Duodenal mucosa (tissue), 2 donors: ENCODE measurements around the gene NFYB.
"Not testable (repeated sequence)": the region's sequence is repeated elsewhere in the genome, so short reads cannot be mapped to it uniquely, and the experiment has no call there.

Experiments
- H3K27ac ChIP-seq: one replicate; pipeline ENCODE4 v1.7.0; 2013; ENCODE audit warnings: low read depth, low read length
- H3K27me3 ChIP-seq, 2 donors: one replicate each; pipeline ENCODE4 v1.7.0; 2013; ENCODE audit warnings: low read length in 2 of 2, control low read depth in 1 of 2; ENCODE audit not compliant: insufficient read depth in 2 of 2, control insufficient read depth in 1 of 2
- H3K36me3 ChIP-seq, 2 donors: one replicate each; pipeline ENCODE4 v1.7.0; 2013; ENCODE audit warnings: low read length in 2 of 2, control low read depth in 1 of 2; ENCODE audit not compliant: insufficient read depth in 2 of 2, control insufficient read depth in 1 of 2
- H3K4me1 ChIP-seq, 2 donors: one replicate each; pipeline ENCODE4 v1.7.0; 2013; ENCODE audit warnings: low read length in 2 of 2, control low read depth in 1 of 2; ENCODE audit not compliant: insufficient read depth in 2 of 2, control insufficient read depth in 1 of 2
- H3K4me3 ChIP-seq, 2 donors: one replicate each; pipeline ENCODE4 v1.7.0; 2013; ENCODE audit warnings: low read length in 2 of 2, low read depth in 1 of 2
- H3K9ac ChIP-seq, 2 donors: one replicate each; pipeline ENCODE4 v1.7.0; 2013; ENCODE audit warnings: low read length in 2 of 2, low read depth in 1 of 2
- H3K9me3 ChIP-seq, 2 donors: one replicate each; pipeline ENCODE4 v1.7.0; 2013; ENCODE audit warnings: low read length in 2 of 2, control low read depth in 1 of 2; ENCODE audit not compliant: control insufficient read depth in 1 of 2

The NFYB gene

GRCh38 chr12:104163028-104163427 lies 25.0 kb upstream of the NFYB start:
- H3K4me1 ChIP-seq, H3K27ac ChIP-seq, H3K4me3 ChIP-seq: not testable (repeated sequence)

DNA sequence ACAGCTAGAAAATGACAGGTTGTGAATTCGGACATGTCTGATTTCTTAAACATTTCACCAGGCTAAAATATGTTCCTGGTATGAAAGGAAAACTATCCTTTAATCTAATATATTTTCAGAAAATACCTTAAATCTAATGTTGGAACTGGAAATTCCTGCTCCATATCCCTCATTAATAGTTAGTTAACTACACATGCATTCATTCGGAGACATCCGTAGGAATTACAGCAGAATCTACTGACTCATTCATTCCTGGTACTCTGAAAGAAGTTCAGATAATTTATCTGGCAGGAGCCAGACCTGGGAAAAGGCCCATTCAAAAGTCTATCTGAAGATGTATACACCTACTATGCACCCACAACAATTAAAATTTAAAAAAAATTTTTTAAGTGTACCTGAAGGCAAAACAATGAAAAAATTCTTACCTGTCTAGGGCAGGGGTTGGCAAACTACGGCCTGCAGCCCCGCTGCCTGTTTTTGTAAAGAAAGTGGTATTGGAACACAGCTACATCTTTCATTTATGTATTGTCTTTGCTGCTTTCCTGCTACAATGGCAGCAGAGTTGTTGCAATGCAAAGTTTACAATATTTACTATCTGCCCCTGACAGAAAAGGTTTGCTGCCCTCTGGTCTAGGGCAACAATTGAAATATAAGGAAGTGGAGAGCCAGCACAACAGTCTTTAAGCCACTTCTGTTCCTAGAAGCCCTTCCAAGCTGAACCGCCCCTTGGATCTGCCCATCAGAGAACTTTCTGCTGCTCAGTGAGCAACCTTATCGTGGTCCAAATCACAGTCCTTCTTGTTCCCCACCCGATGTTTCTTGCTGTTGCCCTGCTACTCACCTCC lies 17.9 kb upstream of the NFYB start:
- Histone ChIP-seq H3K4me3 (no peak overlapping the region), H3K27ac (no peak overlapping the region), H3K27me3 (no peaks in the 10 kb centered on the region), H3K9me3 (no peaks in the 10 kb centered on the region), H3K36me3 (no peaks in the 10 kb centered on the region), H3K4me1 (no peaks in the 10 kb centered on the region), H3K9ac (no peak overlapping the region)

More at GRCh38 chr12:104163028-104163427, 25.0 kb upstream of the NFYB start:
- not testable (repeated sequence) for H3K9ac ChIP-seq, H3K27me3 ChIP-seq, H3K36me3 ChIP-seq, H3K9me3 ChIP-seq

GRCh38 chr12:104154806-104155205 lies 16.8 kb upstream of the NFYB start:
- H3K4me3 ChIP-seq = no peak overlapping the region

DNA sequence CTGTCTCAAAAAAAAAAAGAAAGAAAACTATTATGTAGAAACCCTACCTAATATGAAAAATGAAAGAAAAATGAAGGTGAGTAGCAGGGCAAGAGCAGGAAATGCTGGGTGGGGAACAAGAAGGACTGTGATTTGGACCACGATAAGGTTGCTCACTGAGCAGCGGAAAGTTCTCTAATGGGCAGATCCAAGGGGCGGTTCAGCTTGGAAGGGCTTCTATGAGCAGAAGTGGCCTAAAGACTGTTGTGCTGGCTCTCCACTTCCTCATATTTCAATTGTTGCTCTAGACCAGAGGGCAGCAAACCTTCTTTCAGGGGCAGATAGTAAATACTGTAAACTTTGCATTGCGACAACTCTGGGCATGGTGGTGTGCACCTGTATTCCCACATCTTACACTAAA lies 16.3 kb upstream of the NFYB start:
- no peak overlapping the region for H3K27ac ChIP-seq
- no peaks in the 10 kb centered on the region for H3K4me1 ChIP-seq
- no peak overlapping the region for H3K9ac ChIP-seq
- H3K4me3 ChIP-seq = no peak overlapping the region
- no peaks in the 10 kb centered on the region for H3K27me3 ChIP-seq
- H3K36me3 ChIP-seq = no peaks in the 10 kb centered on the region
- no peaks in the 10 kb centered on the region for H3K9me3 ChIP-seq

More at GRCh38 chr12:104154806-104155205, 16.8 kb upstream of the NFYB start:
- no peaks in the 10 kb centered on the region for H3K9me3 ChIP-seq
- H3K27me3 ChIP-seq = no peaks in the 10 kb centered on the region
- H3K9ac ChIP-seq = no peak overlapping the region
- no peaks in the 10 kb centered on the region for H3K36me3 ChIP-seq
- no peaks in the 10 kb centered on the region for H3K4me1 ChIP-seq
- no peak overlapping the region for H3K27ac ChIP-seq

DNA sequence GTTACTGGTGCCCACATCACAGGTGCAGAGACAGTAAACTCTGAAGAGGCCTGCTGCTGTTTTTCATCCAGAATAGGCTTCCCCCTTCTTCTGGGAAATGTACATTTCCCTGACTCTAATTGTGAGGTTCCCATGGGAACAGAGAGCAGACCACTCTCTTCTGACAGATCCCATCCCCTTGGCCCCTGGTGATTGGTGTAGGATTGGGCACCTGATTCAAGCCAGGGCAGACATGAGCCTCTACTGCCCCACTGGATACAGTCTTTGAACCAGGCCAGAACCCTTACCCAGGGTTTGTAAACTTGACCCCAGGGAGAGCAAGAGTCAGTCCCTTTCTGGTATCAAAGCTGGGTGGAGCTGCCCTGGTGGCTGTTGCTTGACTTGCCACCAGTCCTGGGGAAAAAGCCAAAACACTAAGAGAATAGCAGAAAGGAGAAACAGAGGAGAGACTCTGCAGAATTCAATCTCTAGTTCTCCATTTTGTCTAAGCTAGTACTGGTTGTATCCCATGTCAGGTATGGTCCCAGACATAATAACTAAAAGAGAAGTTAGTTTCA lies 14.8 kb upstream of the NFYB start:
- Histone ChIP-seq H3K36me3 (no peaks in the 10 kb centered on the region), H3K9me3 (no peaks in the 10 kb centered on the region), H3K27ac (no peak overlapping the region), H3K27me3 (no peaks in the 10 kb centered on the region), H3K9ac (no peak overlapping the region), H3K4me3 (no peak overlapping the region), H3K4me1 (no peaks in the 10 kb centered on the region)

- H3K36me3 ChIP-seq = no peaks in the 10 kb centered on the region
- H3K27me3 ChIP-seq = no peaks in the 10 kb centered on the region
- H3K9me3 ChIP-seq = no peaks in the 10 kb centered on the region
- no peak overlapping the region for H3K27ac ChIP-seq
- no peak overlapping the region for H3K4me3 ChIP-seq
- no peak overlapping the region for H3K9ac ChIP-seq
- H3K4me1 ChIP-seq = no peaks in the 10 kb centered on the region
These were observed 12.4 kb upstream of the NFYB start for GRCh38 chr12:104150416-104150815.

DNA sequence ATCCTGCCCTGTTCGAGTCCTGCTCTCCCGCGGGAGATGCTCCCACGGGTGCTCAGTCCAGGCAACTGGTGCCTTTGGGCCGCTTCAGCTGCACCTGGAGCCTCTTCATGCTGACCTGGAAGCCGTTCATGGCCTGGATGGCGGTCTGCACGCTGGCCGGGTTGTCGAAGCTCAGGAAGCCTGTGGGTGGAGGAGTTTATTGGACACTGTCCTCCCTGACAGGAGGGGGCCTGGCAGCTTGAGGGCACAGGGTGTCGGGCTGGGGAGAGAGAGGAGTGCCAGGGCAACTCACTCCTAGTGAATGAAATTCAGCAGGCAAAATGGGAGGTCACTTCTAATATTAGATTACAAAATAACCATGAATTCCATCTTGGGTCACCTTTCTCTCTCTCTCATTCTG lies 9.3 kb upstream of the NFYB start:
- H3K4me3 ChIP-seq = no peak overlapping the region
- H3K36me3 ChIP-seq = no peaks in the 10 kb centered on the region
- H3K9ac ChIP-seq = no peak overlapping the region
- H3K27ac ChIP-seq = no peak overlapping the region
- no peaks in the 10 kb centered on the region for H3K9me3 ChIP-seq
- H3K4me1 ChIP-seq = no peaks in the 10 kb centered on the region
- no peaks in the 10 kb centered on the region for H3K27me3 ChIP-seq

- Histone ChIP-seq H3K9me3 (no peaks in the 10 kb centered on the region), H3K27ac (no peak overlapping the region), H3K4me1 (no peaks in the 10 kb centered on the region), H3K4me3 (no peak overlapping the region), H3K27me3 (no peaks in the 10 kb centered on the region), H3K36me3 (no peaks in the 10 kb centered on the region), H3K9ac (no peak overlapping the region)
These were observed 5.9 kb upstream of the NFYB start for GRCh38 chr12:104143918-104144317.

GRCh38 chr12:104143002-104143401 lies 5.0 kb upstream of the NFYB start:
- Histone ChIP-seq H3K27ac (no peak overlapping the region), H3K27me3 (no peaks in the 10 kb centered on the region), H3K4me3 (no peak overlapping the region), H3K9ac (no peak overlapping the region), H3K9me3 (no peaks in the 10 kb centered on the region), H3K4me1 (peaks cover 4 to 5% of the 10 kb centered on the region in 2 donors), H3K36me3 (no peaks in the 10 kb centered on the region)

DNA sequence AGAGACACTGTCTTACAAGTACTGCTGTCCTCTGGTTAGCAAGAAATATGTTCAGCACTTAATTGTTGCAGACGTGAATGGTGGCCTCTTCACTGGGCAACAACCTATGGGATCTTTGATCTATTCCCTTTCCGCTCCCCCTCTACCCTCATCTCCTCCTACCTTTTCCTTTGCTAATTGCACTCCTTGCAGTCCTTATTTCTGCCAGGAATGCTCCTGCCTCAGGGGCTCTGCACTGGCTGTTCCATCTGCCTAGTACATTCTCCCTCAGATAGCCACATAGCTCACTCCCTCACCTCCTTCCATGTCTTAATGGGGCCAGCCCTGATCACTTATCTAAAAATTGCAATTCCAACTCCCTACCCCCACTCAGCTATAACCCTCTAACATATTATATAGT lies 4.5 kb upstream of the NFYB start:
- Histone ChIP-seq H3K36me3 (no peaks in the 10 kb centered on the region), H3K4me3 (no peak overlapping the region), H3K4me1 (peaks cover 4 to 5% of the 10 kb centered on the region in 2 donors), H3K27me3 (no peaks in the 10 kb centered on the region), H3K9ac (no peak overlapping the region), H3K27ac (no peak overlapping the region), H3K9me3 (no peaks in the 10 kb centered on the region)
